HG03108 (cell line): Measurements from ENCODE around the gene ADAM11.

Source experiments
- ATAC-seq: cut with Tn5 transposase; IDR thresholded peaks from one replicate; pipeline ENCODE4 v1.9.1; 2021; ENCODE audit warnings: moderate library complexity; ENCODE audit not compliant: unreplicated experiment

ADAM11 gene

DNA sequence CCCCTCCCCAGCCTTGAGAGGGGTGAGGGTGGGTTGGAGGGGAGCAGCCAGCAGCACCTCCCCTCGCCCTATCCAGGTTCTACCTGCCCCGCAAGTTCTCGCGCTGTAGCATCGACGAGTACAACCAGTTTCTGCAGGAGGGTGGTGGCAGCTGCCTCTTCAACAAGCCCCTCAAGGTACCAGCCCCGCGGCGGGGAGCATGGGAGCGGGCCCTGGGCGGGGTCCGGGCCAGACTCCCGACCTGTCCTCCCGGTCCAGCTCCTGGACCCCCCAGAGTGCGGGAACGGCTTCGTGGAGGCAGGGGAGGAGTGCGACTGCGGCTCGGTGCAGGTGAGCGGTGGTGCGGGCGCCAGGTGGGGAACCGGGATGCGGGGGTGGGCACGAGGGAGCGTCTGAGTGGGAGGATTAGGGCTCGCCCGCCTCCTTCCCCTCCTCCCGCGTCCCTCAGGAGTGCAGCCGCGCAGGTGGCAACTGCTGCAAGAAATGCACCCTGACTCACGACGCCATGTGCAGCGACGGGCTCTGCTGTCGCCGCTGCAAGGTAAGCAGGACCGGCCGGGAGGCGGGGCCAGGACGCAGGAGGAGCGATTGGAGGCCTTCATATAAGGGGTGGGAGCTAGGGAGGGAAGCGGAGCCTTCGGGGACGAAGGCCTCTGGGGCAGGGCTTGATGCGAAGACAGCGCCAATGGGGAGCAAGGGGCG, 16.5 kb downstream of the ADAM11 start:
- peak; percentile 85 for ATAC-seq

DNA sequence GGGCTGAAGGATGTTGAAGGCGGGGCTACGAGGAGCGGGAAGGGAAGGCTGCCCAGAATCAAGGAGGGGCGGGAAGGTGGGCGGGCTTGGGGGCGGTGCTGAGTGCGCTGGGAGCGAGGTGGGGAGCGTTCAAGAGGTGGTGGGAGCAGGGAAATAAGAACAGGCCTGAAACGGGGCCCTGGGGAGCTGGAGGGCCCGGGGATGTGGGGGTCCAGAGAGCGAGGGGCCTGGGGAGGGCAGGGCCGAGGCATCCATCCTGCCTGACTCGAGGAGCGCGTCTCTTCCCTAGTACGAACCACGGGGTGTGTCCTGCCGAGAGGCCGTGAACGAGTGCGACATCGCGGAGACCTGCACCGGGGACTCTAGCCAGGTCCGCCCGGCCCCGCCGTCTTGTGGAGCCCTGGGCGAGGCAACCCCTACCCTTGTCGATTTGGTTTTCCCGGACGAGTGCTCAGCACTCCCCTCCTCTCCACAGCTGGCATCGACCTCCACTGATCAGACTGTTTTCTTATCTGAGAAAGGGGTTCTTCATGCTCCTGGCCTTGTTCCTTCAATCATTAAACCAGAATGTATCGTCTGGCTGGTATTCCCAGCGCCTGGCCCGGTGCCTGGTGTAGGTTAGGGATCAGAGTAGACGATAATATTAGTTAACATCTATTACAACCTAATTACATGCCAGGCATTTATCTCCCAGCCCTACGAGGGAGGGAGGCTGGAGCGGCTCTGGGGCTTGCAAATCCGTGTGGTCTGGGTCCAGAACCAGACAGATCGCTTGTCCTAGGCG, 17.2 kb downstream of the ADAM11 start:
- peak; percentile 2 for ATAC-seq

- no peak for ATAC-seq
These were observed 18.0 kb downstream of the ADAM11 start for GRCh38 chr17:44776628-44777393.

- no peak for ATAC-seq
These were observed 18.9 kb downstream of the ADAM11 start for GRCh38 chr17:44777394-44778348.

GRCh38 chr17:44778656-44779210, 19.9 kb downstream of the ADAM11 start:
- no peak for ATAC-seq

DNA sequence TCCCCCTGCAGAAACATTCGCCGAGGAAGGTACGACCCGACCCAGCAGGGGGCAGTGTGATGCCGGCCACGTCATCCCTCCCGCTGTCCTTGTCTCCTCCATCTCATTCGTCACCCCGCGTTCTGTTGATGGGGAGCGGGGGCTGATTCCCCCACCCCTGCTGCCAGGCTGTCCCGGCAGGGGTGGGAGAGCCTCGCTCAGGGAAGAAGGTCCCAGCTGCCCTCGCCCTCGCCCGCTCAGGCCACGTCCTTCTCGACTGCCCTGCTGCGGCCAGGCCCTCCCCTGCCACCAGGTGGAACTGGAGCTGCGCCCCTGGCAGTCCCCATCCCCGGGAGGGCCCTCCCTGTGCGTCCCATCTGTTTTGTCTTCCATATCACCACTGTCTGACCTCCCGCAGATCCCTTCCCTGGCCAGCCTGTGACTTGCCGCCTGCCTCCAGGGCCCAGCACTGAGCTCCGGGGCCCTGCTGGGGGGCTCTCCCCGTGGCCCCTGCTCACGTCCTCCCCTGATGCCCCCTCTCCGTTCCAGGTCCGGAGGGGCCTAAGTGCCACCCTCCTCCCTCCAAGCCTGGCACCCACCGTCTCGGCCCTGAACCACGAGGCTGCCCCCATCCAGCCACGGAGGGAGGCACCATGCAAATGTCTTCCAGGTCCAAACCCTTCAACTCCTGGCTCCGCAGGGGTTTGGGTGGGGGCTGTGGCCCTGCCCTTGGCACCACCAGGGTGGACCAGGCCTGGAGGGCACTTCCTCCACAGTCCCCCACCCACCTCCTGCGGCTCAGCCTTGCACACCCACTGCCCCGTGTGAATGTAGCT, 20.6 kb downstream of the ADAM11 start:
- no peak for ATAC-seq

- no peak for ATAC-seq
These were observed 21.4 kb downstream of the ADAM11 start for GRCh38 chr17:44780161-44780560.

DNA sequence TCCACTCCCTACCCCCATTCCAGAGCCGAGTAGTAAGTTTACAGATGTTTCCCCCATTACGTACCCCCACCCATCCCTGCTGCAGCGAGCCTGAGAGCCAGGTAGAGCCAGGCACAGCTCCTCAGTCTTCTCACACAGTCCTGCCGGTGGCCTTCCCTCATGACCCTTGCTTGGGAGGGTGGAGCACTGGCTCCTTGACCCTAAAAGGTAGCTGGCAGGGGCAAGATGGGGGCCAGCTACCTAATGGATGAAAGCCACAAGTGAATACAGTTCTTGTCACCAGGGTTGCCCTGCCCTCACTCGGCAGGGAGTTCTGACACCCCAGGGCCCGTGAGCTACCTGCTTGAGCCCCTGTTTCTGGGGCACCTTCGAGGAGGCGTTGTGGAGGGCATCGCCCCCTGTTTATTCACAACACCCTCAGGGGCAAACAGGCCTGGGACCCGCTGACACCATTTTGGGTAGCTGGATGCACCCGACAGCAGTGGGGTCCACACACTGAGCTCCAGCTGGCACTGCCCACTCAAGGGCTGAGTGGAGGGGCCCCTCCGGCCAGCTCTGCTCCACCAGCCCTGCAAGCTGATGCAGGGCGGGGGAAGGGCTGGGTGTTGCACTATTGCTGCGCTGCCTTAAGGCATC, 22.2 kb downstream of the ADAM11 start:
- no peak for ATAC-seq

- ATAC-seq, result no peak
These were observed 22.9 kb downstream of the ADAM11 start for GRCh38 chr17:44781551-44782325.

GRCh38 chr17:44782326-44782850, 23.6 kb downstream of the ADAM11 start:
- ATAC-seq, result no peak

- ATAC-seq, result no peak
These were observed 27.1 kb downstream of the ADAM11 start for GRCh38 chr17:44785921-44786320.

DNA sequence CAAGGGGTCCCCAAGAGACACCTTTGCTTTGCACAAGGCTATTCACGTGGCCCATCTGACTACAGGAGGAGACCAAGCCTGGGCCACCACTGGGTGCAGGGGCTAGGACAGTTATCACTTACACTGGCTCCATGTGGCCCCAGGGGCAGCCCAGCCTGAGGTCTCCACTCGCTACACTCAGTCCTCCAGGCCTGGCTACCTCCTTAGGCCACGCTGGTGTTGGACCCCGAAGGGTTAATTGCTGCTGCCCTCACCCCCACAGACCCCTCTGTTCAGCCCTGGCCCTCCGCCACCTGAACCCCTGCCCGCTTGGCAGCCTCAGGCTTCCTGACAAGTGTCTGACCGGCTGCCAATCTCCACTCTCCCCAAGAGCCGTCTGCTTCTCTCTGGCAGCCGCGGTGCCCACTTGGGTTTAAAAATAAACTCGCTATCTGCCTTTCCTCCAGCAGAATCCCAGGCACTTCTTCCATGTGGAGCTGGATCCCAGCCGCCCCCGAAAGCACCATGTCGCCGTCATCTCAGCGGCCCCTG, 27.8 kb downstream of the ADAM11 start:
- no peak for ATAC-seq

GRCh38 chr17:44787271-44787940, 28.6 kb downstream of the ADAM11 start:
- no peak for ATAC-seq

GRCh38 chr17:44788139-44788538, 29.4 kb downstream of the ADAM11 start:
- no peak for ATAC-seq

DNA sequence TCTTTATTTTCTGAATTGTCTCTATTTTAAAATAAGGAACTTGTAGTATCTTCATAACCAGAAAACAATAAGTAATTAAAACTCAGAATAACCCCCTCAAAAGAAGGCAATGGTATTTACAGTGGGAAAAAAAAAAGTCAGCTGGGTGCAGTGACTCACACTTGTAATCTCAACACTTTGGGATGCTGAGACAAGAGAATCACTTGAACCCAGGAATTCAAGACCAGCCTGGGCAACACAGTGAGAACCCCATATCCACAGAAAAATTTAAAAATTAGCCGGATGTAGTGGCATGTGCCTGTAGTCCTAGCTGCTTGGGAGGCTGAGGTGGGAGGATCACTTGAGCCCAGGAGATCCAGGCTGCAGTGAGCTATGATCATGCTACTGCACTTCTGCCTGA, 33.5 kb downstream of the ADAM11 start:
- ATAC-seq, result no peak

DNA sequence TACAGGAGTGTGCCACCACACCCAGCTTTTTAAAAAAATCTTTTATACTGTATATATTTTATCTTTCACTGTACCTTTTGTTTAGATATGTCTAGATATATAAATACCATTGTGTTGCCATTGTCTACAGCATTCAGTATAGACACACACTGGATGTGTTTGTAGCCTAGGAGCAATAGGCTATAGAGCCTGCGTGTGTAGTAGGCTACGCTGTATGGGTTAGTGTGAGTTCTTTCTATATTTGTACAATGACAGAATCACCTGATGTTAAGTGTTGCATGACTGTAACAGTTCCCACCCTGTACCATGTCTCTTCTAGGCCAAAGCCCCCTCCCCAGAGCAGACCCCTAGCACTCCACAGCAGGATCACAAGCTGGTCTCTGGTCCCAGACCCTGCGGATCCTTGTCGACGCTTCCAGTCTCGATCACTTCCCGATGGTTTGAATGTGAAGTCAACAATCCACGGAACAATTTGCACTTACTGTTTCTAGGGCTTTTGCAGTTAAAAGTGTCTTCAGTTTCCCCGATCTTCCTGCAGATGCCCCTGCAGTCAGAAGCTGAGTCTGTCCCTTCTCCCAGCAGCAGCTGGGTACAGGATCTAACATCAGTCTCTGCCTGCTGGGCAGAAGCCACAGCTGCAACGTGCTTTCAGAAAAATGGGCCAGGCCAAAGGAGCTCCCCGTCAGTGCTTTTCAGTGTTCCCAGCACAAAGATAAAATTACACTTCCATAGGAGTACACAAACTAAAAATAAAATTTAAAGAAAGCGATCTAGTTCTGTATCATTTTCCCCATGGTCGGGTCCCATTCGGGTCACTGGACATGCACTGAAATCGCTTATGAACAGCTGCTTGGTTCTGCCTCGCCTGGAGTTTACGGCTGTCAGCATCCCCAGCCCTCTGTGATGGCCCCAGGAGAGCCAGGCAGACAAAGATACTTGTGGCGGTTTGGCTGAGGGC, 35.4 kb downstream of the ADAM11 start:
- ATAC-seq, result no peak
